A673 (cell line): Measurements from ENCODE around the gene MDP1. TPM values are rescaled to one million over a fixed set of nuclear protein-coding genes. Genes with fewer than 3 reads are reported as not detected.

ENCODE experiments used
- Bru-seq: library from RNA; stranded (reverse); fragments of 400-500 nt; gene quantifications from one replicate; lab custom pipeline; 2021; lab: Mats Ljungman, UMichigan
- BruChase-seq, 2 experiments: library from RNA; stranded (reverse); fragments of 400-500 nt; gene quantifications; one replicate each; lab custom pipeline; 2021; lab: Mats Ljungman, UMichigan
- BruUV-seq: library from RNA; stranded (reverse); fragments of 400-500 nt; replicated peaks from 2 replicates; lab custom pipeline; 2021; lab: Mats Ljungman, UMichigan
- CTCF ChIA-PET: fragments of 300-600 bp; sonication (Branson Sonifier 250); formaldehyde crosslinking; loops from one replicate; lab custom pipeline; 2022; ENCODE audit warnings: antibody characterized with exemption; lab: Charles Lee
- POLR2A ChIA-PET: fragments of 300-600 bp; sonication (Branson Sonifier 250); formaldehyde crosslinking; loops from one replicate; lab custom pipeline; 2022; ENCODE audit warnings: antibody characterized with exemption; ENCODE audit not compliant: low non-redundant PET; lab: Charles Lee
- DNase-seq: peaks from one replicate; pipeline ENCODE4 v3.0.0-alpha.2; 2015; ENCODE audit warnings: low spot score
- H3K27ac ChIP-seq: fragments of 200-600 bp; sonication (generic); 2 replicates; pipeline ENCODE4 v1.5.1; 2016; ENCODE audit warnings: mixed run types, low read depth, mild to moderate bottlenecking, mixed read lengths, antibody characterized with exemption, low read length; ENCODE audit not compliant: poor library complexity, severe bottlenecking
- H3K27me3 ChIP-seq: fragments of 200-600 bp; sonication (generic); replicated peaks from 2 replicates; pipeline ENCODE4 v1.6.1; 2017; ENCODE audit warnings: mixed run types, low read depth, mild to moderate bottlenecking, mixed read lengths, antibody characterized with exemption, low read length; ENCODE audit not compliant: insufficient read depth, poor library complexity
- H3K36me3 ChIP-seq: fragments of 200-600 bp; sonication (generic); 2 replicates; pipeline ENCODE4 v1.6.1; 2016; ENCODE audit warnings: mixed run types, mild to moderate bottlenecking, mixed read lengths, antibody characterized with exemption, low read length; ENCODE audit not compliant: insufficient read depth, poor library complexity, severe bottlenecking
- H3K4me1 ChIP-seq: fragments of 200-600 bp; sonication (generic); 2 replicates; pipeline ENCODE4 v1.6.1; 2017; ENCODE audit warnings: mixed run types, mild to moderate bottlenecking, mixed read lengths, antibody characterized with exemption, low read length; ENCODE audit not compliant: insufficient read depth, poor library complexity, severe bottlenecking
- H3K4me3 ChIP-seq: fragments of 200-600 bp; sonication (generic); 2 replicates; pipeline ENCODE4 v1.5.1; 2016; ENCODE audit warnings: low read depth, mixed run types, mild to moderate bottlenecking, mixed read lengths, low read length; ENCODE audit not compliant: poor library complexity, severe bottlenecking
- H3K9me3 ChIP-seq: fragments of 200-600 bp; sonication (generic); 2 replicates; pipeline ENCODE4 v1.6.1; 2016; ENCODE audit warnings: mixed run types, low read depth, mild to moderate bottlenecking, mixed read lengths, antibody characterized with exemption, low read length; ENCODE audit not compliant: poor library complexity, severe bottlenecking
- EZH2 ChIP-seq: fragments of 200-600 bp; sonication (generic); IDR thresholded peaks from 2 replicates; pipeline ENCODE4 v1.6.1; 2017; ENCODE audit warnings: borderline replicate concordance, low read depth, mild to moderate bottlenecking, mixed read lengths, antibody characterized with exemption, low read length; ENCODE audit not compliant: poor library complexity, severe bottlenecking
- intact Hi-C: fragments of 100-400 bp; cut with micrococcal nuclease; formaldehyde crosslinking; loops from one replicate; pipeline ENCODE4 v1.10.0; 2022; ENCODE audit not compliant: unreplicated experiment
- long read RNA-seq: library from polyadenylated mRNA; stranded (forward); transcript quantifications from one replicate; pipeline ENCODE4 v2.0.0, GENCODE V29; 2022
- total RNA-seq: library from RNA; stranded (reverse); gene quantifications from 2 replicates; pipeline ENCODE4 v1.2.3, GENCODE V29; 2021
- TF ChIP-seq, protein P1 (sequence below): fragments of 300-800, 200-600 bp; sonication (generic); conservative IDR thresholded peaks from 2 replicates; pipeline ENCODE4 v1.5.1; 2017; ENCODE audit warnings: low read depth, mild to moderate bottlenecking, antibody characterized with exemption, low read length, moderate library complexity, mixed read lengths

Gene MDP1
- total RNA-seq, result 21.3 and 22.4 TPM in 2 replicates
- percentile 67 among the genes with signal in this experiment for Bru-seq, nascent RNA
- percentile 62 among the genes with signal in this experiment for BruChase-seq, experiment 1, labeled RNA remaining after a 2-hour chase
- percentile 78 among the genes with signal in this experiment for BruChase-seq, experiment 2, labeled RNA remaining after a 6-hour chase
- long read RNA-seq, transcript MDP1-207 (3 exons, 501 nt), result minor isoform, 5 of 28 reads
- long read RNA-seq, transcript MDP1-201 (6 exons, 730 nt), result major isoform, 16 of 28 reads
- long read RNA-seq, partial matches to known transcripts, result 0 of 28 reads
- long read RNA-seq, other reads (novel, unspliced or antisense), result 6 of 28 reads

DNA sequence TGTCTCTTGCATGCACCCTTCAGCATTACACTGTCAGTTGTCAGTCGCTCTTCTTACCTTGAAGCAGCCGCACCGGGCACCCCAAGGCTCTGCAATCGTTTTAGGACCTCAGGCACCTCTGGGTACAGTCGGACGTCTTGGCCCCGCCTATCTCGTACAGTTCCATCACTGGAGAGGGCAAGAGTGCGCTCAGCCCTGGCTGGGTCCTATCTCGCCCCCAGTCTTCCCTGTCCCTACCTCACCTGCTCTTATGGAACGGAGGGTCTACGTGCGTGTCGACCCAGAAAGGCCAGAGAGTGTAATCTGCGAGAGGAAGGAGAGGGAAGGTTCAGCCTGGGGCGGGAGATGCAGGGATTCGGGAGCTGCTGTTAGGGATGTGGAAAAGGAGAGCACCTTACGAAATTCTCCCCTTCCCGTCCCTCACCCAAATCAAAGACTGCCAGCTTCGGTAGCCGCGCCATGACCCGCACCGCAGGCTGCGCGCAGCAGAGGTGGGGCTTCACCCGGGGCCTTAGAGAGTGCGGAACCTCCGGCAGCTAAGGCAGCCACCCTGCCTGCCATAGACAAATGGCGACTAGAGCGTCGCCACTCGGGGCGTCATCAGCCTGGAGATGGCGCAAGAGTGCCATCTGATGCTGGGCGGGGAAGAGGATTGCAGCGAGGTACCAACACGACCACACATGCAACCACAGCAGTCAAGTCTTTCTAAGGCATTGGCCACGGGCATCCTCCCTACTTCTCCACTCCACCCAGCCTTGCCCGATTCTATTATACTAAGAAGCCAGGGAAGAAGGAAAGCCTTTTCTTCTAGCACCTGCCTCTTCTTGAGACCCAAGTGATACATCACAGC, at the start of gene MDP1:
TSS of gene MDP1 (minus strand) at position 572 of the 850 bp plus-strand sequence. CDS start at position 461, 111 bp downstream.
- ChIA-PET CTCF (interaction anchor here (1.0 to 1.2 kb wide), 2 partner anchors 82 to 92 kb away, joined by 4 to 6 read pairs; partner anchors contain the start of gene CIDEB), POLR2A (interaction anchor here (0.5 kb wide), 1 partner anchor 185 kb away, joined by 3 read pairs; no protein-coding TSS in a partner anchor)
- Histone ChIP-seq H3K4me1 (peaks cover 9% of the 10 kb centered on the region), H3K36me3 (peaks cover 12% of the 10 kb centered on the region), H3K27ac (peak within 1 kb of the TSS; percentile 86), H3K9me3 (no peaks in the 10 kb centered on the region), H3K4me3 (peak within 1 kb of the TSS; percentile 93), H3K27me3 (no peaks in the 10 kb centered on the region)
- no TSS peak for BruUV-seq
- TF ChIP-seq, protein P1, sequence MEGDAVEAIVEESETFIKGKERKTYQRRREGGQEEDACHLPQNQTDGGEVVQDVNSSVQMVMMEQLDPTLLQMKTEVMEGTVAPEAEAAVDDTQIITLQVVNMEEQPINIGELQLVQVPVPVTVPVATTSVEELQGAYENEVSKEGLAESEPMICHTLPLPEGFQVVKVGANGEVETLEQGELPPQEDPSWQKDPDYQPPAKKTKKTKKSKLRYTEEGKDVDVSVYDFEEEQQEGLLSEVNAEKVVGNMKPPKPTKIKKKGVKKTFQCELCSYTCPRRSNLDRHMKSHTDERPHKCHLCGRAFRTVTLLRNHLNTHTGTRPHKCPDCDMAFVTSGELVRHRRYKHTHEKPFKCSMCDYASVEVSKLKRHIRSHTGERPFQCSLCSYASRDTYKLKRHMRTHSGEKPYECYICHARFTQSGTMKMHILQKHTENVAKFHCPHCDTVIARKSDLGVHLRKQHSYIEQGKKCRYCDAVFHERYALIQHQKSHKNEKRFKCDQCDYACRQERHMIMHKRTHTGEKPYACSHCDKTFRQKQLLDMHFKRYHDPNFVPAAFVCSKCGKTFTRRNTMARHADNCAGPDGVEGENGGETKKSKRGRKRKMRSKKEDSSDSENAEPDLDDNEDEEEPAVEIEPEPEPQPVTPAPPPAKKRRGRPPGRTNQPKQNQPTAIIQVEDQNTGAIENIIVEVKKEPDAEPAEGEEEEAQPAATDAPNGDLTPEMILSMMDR, result peak; percentile 77
- no peak for TF ChIP-seq EZH2
- intact Hi-C loops, result no loop called here
- peak; percentile 93 for DNase-seq

DNA sequence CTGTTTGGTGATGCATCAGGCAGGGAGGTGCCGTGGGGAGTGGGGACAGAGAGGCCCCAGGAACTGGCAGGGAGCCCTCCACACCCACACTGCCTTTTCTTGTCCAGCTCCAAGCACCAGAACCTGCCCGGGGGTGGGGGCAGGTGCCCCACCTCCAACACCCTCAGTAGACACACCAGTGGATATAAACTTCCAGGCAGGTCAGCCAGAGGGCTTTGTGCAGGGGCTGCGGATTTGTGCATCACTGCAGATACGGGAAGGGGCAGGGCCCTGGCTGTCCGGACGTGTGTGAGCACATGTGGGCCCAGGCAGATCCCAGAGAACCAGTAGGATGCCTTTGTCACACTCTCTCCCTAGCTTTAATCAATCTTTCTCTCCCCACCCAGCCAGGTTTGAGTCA, 48.4 kb upstream of the MDP1 start:
- H3K4me3 ChIP-seq, result no peak overlapping the region
- ChIA-PET POLR2A (no interaction called here), CTCF (no interaction called here)
- H3K27ac ChIP-seq, result no peak overlapping the region
- TF ChIP-seq, protein P1, result no peak
- no peak for TF ChIP-seq EZH2
- no peaks in the 10 kb centered on the region for H3K27me3 ChIP-seq
- H3K36me3 ChIP-seq, result no peaks in the 10 kb centered on the region
- H3K4me1 ChIP-seq, result no peaks in the 10 kb centered on the region
- no peak for DNase-seq
- no peaks in the 10 kb centered on the region for H3K9me3 ChIP-seq
- no TSS peak for BruUV-seq
- intact Hi-C loops, result no loop called here

GRCh38 chr14:24263848-24264247, 48.0 kb upstream of the MDP1 start:
- Histone ChIP-seq H3K4me3 (no peak overlapping the region), H3K27ac (no peak overlapping the region), H3K36me3 (no peaks in the 10 kb centered on the region), H3K27me3 (no peaks in the 10 kb centered on the region), H3K4me1 (no peaks in the 10 kb centered on the region), H3K9me3 (no peaks in the 10 kb centered on the region)
- DNase-seq, result no peak
- intact Hi-C loops, result no loop called here
- BruUV-seq, result no TSS peak
- ChIA-PET POLR2A (no interaction called here), CTCF (no interaction called here)
- no peak for TF ChIP-seq EZH2
- TF ChIP-seq, protein P1, result no peak
